ENCODE data around the gene SLC6A17.

The SLC6A17 gene

DNA sequence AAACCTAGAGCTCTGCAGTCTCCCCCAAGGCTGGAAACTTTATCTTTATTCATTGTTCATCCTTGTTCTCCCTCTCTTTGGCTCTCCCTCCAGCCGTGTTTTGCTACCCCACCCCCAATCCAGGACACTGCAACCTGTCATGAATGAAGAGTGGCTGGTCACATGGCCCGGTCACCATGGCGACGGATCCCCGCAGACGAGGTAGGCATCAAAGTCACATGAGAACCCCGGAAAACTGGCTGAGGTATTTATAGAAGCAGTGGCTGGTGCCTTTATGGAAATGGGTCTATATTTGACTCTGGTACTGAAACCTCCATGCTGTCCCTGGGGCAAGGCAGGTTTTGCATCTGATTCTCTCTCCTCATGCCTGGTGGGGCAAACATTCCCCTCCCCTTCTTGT is 13.4 kb upstream of the SLC6A17 start:
- no peak for DNase-seq

DNA sequence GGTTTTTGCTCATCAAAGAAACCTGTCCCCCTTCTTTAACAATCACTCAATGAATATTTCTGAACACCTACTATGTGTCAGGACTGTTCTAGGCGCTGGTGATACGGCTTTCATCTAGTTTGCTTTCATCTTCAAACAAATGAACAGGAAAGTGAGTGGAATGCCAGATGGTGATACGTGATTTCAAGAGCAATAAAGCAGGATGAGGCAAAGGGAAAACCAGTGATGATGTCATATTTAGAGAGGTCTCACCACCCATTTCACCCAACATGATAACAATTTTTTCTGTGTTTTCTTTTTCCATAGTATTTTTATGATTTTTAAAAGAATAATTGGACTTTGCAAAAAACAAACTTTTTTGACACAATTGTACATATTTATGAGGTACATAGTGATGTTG is 11.3 kb upstream of the SLC6A17 start:
- no peak for DNase-seq

GRCh38 chr1:110144366-110144765 is 5.9 kb upstream of the SLC6A17 start:
- DNase-seq = peak; percentile 23

- DNase-seq = peak; percentile 31
Observed at GRCh38 chr1:110148961-110149360, 1.3 kb upstream of the SLC6A17 start.

DNA sequence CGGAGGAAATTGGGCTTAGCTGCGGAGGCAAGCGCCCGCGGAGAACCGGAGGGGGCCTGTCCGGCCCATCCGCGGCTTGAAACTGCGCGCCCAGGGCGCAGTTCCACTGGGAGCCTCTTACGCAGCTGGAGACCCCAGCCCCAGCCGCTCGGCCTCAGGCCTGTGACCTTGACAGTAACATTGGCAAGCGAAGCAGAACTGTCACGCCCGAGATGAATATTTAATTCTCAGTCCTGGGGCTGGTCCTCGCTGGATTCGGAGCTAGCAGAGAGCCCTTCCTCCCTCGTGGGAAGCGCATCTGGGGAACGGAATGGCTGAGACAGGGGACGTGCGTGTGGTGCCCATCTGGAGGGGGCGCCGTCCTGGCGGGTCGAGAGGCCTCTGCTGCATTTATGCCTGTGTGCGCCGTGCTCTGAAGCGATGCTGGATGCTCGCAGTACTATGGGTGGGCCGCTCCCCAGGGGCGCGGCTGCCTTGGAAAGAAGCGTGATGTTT is 928 bp downstream of the SLC6A17 start:
- no peak for DNase-seq

GRCh38 chr1:110152133-110152785 is 2.0 kb downstream of the SLC6A17 start:
- no peak for DNase-seq

DNA sequence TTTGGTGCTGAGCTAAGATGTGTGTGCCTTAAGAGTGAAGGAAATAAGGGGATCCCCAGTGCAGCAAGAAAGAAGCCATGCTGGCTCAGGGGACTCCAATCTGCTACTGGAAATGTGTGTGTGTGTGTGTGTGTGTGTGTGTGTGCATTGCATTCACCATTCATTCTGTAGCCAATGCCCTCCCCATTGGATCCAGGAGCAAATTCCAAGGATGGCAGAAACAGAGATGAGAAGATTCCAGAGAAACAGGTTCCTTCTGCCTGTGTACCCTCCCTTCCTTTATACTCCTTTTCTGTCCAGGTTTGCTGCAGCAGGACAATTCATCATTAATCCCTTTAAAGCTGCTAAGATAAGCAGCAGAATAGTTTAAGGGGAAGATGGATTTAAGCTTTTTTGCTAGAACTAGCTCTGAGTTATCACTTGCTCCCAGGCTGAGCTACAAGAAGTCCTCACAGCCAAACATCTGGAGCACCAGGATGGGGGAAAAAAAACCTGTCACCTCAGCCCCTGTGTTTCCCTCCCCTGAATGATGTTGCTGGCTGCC is 3.2 kb downstream of the SLC6A17 start:
- no peak for DNase-seq

DNA sequence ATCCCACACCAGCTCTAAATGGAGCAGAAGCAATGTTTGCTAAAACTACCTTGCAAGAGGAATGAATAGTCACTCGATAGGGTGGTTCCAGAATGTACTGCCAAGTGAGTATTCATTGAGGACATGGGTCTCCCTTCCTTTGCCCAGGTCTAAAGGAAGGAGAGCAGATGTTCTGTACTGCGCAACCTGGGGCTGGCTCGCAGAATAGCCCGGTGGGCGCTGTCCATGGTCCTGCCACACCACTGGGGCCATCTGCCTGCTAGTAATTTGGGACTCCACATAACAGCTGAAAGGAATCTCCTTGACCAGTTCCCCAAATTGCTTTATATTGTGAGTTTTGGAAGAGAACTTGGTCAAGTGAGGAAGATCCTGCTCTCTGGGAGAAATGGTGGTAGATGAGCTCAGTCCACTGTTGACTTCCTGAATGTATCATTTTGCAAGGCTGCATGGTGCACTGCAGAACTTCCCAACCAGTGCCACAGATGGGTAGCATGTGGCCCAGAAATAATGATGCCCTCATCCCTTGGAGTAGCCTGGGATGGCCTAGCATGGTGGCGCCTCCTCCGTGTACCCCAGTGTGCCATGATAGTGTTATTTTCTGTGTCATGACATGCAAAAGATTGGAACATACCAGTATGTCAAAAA is 5.7 kb downstream of the SLC6A17 start:
- peak; percentile 71 for DNase-seq

GRCh38 chr1:110158261-110158660 is 8.0 kb downstream of the SLC6A17 start:
- DNase-seq = no peak

DNA sequence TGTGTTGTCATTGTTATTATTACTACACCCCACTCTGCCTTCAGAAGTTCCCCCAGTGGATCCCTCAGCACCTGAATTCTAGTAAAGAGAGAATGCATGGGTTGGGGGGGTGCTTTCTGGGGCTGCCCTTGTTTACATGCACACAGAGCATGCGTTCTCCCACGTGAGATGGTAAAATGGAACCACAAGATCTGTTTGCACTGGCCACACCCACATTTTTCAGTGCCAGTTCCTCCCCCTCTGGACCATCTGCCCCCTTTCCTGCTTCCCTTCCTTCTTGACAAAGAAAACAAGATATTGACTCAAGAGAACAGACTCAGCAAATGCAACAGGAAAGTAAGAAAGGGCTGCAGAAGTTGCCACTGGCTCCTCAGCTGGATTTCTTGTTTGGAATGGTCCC is 8.9 kb downstream of the SLC6A17 start:
- no peak for DNase-seq

DNA sequence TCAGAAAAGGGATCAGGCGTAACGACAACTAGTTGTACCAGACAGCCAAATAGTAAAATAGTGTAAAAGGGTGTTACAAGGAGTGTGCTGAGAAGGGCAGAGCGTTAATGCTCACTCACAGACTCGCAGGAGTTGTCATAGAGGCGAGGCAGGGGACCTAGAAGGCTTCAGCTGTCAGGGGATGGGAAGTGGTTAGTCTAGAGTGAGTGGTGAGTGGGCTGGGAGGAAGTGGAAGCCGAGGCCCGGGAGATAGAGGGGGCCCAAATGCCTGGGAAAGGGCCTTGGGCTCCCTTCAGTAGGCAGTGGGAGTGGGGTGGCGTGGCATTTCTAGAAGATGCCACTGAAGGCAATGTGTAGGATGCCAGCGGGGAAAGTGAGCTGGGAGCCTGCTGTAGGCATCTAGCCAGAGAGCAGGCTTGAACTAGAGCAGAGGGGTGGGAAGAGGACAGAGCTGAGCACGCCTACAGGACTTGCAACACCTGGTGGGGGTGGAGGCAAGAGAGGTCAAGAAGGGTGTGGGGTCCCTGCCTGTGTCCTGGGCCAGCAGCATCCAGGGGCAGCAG is 10.3 kb downstream of the SLC6A17 start:
- no peak for DNase-seq

DNA sequence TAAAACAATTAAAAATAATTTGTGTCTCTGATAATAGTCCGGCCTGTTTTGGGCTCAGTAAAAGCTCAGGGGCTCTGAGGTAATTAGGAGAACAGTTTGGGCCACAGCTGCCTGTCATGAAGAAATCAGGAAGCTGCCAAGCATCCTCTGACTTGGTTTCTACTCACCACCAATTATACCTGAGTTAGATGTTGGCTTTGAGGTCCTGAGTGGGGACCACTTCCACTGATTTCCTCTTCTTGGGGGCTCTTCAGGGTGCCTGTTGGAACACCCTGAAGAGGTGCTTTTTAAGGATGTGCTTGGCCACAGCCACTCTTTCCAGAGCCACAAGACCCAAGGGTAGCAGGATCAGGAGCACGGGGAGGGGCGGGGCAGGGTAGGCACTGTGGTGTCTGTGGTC is 10.9 kb downstream of the SLC6A17 start:
- no peak for DNase-seq

- DNase-seq = no peak
Observed at GRCh38 chr1:110161849-110162248, 11.6 kb downstream of the SLC6A17 start.

GRCh38 chr1:110163591-110163990 is 13.3 kb downstream of the SLC6A17 start:
- DNase-seq = no peak

- no peak for DNase-seq
Observed at GRCh38 chr1:110164725-110165350, 14.5 kb downstream of the SLC6A17 start.

DNA sequence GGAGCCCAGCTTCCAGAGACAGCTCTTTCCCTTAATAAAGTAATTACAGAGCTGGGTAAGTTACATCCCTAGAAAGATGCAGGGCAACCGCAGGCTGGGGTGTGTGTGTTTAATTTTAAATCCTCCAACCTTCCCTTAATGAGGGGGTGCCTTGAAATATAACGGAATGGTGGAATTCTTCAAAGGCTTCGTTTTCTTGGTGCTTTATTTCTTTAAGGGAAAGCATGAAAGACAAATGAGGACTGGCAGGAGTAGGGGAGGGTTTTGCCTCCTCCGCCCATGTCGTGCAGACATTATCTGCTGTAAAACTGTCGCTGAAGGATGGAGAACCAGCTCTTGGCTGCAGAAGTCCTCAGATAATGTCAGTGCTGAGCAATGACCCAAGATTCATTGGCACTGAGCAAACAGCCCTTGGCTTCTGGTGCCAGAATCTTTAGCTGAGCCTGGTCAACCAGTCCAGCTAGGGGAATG is 15.5 kb downstream of the SLC6A17 start:
- no peak for DNase-seq

DNA sequence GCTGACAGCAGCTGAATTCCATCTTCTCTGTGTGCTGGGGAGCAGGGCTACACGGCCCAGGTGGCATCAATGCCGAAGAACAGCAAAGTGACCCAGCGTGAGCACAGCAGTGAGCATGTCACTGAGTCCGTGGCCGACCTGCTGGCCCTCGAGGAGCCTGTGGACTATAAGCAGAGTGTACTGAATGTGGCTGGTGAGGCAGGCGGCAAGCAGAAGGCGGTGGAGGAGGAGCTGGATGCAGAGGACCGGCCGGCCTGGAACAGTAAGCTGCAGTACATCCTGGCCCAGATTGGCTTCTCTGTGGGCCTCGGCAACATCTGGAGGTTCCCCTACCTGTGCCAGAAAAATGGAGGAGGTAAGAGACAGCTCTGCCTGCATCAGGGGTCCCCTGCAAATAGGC is 16.6 kb downstream of the SLC6A17 start:
- DNase-seq = no peak

- no peak for DNase-seq
Observed at GRCh38 chr1:110170766-110171733, 20.8 kb downstream of the SLC6A17 start.

DNA sequence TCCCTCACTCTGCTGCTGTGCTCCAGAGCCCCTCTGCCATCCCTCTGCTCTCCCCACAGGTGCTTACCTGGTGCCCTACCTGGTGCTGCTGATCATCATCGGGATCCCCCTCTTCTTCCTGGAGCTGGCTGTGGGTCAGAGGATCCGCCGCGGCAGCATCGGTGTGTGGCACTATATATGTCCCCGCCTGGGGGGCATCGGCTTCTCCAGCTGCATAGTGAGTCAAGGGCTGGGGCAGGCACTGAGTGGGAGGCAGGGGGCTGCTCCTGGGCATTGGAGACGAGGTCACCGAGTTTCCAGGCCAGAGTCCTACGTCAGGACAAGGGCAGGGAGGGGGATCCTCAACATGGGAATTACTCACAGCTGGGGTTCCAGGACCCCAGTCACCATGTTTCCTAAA is 21.7 kb downstream of the SLC6A17 start:
- no peak for DNase-seq

DNA sequence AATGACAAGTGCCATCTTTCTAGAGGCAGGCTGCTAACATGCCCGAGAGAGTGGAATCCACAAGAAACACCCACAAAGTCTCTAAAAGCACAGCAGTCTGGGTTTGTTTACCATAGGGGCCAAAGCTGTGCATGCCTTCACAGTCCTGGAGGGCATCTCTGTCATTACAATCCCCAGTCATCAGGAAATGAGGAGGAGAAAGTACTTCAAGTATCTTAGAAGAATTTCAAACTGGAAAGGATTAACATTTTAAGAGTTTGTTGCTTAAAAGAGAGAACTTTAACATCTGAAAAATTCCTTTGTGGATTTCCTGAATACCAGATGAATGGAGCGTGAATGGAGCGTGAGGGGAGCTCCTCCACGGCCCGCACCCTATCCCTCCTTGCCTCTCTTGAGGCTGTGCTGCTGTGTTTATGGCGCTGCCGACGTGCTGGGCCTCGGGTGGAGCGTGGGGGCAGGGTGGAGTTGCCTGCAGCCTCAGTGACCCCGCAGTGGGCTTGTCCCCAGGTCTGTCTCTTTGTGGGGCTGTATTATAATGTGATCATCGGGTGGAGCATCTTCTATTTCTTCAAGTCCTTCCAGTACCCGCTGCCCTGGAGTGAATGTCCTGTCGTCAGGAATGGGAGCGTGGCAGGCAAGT is 23.3 kb downstream of the SLC6A17 start:
- DNase-seq = no peak

DNA sequence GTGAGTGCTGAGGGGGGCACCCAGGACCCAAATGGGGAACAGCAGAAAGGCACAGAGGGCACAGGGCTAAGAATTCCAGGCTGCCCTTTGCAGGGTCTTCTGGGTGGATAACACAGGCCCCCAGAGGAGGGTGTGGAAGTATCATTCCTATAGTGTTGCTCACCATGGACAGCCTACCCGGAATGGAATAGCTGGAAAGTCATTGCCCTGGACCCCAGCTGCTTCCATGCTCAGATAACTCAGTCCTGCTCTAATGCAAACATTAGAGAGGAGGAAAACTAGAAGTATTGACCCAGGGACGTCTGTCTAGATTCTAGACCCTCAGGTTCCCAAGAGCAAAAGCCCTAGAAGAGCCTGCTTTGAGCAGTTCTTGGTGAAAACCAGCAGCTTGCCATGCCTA is 24.7 kb downstream of the SLC6A17 start:
- no peak for DNase-seq
